Measurements from ENCODE around the gene TBC1D5. TPM values are rescaled to one million over a fixed set of nuclear protein-coding genes. Genes with fewer than 3 reads are reported as not detected.

Gene TBC1D5
- total and polyA plus RNA-seq, 2 donors (not counting 1 experiment from before 2014, with no cell fraction given): 22.6 to 111 TPM

DNA sequence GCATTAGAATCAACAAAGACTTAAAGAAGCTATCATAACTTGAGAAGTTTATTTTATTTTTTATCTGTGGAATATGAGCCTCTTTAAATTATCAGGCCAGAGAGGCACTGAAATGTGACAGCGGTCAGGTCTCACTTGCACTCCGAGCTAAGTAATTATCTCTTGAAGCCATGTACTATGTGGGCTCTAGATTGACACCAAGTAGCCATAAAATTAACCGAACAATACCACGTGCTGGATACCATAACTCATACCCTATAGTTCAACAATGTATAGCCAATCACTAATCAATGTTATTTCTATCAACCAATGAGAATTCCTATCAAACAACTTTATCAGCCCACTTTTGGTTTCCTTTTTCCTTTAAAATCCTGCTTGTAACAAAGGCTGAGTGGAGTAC, 299.3 kb downstream of the TBC1D5 start:
- H3K4me3 Mint-ChIP-seq: no peak overlapping the region
- Histone ChIP-seq H3K9ac (ENCODE audit: low read length) (no peak overlapping the region), H3K27me3 (replicated peaks in 1 of 4; ENCODE audit: control extremely low read depth in 1 of 4, control insufficient read depth in 3 of 4, insufficient read depth in 4 of 4, low read length in 3 of 4) (no peaks in the 10 kb centered on the region), H3K27ac (ENCODE audit: low read length in 2 of 2) (no peak overlapping the region), H3K9me3 (ENCODE audit: control extremely low read depth in 1 of 3, control insufficient read depth in 2 of 3, insufficient read depth in 1 of 3, low read length in 2 of 3) (peaks cover 0 to 5% (median 2%) of the 10 kb centered on the region in 3 donors), H2AFZ (ENCODE audit: insufficient read depth, low read depth, low read length, poor library complexity, severe bottlenecking) (no peak overlapping the region), H3K36me3 (replicated peaks in 1 of 2; ENCODE audit: control extremely low read depth in 1 of 2, control insufficient read depth in 1 of 2, extremely low read depth in 1 of 2, insufficient read depth in 2 of 2, low read length in 1 of 2) (peaks cover 4 to 5% of the 10 kb centered on the region in 2 experiments), H3K4me2 (replicated peaks; ENCODE audit: low read depth, low read length, poor library complexity, severe bottlenecking) (no peak overlapping the region), H3K4me3 (ENCODE audit: control extremely low read depth in 1 of 5, extremely low read depth in 1 of 5, insufficient read depth in 1 of 5, low read depth in 2 of 5, low read length in 4 of 5) (no peak overlapping the region), H4K20me1 (ENCODE audit: control insufficient read depth, insufficient read depth, low read length, poor library complexity, severe bottlenecking) (no peaks in the 10 kb centered on the region), H3K79me2 (ENCODE audit: control insufficient read depth, insufficient read depth, low read length) (no peaks in the 10 kb centered on the region), H3K4me1 (ENCODE audit: control insufficient read depth in 2 of 2, insufficient read depth in 2 of 2, low read length in 2 of 2) (no peaks in the 10 kb centered on the region)
- H3K4me1 Mint-ChIP-seq: no peaks in the 10 kb centered on the region
- ChIA-PET POLR2A (no interaction called here), CTCF (no interaction called here)
- peaks cover 5% of the 10 kb centered on the region for H3K9me3 Mint-ChIP-seq (ENCODE audit: insufficient read depth)
- no peak overlapping the region for H3K27ac Mint-ChIP-seq
- no peaks in the 10 kb centered on the region for H3K27me3 Mint-ChIP-seq
- no peak for ATAC-seq (ENCODE audit: low read depth)
- 100% methylated on average over 2 of the region's 4 CpGs for WGBS (ENCODE audit: insufficient coverage)
- TF ChIP-seq EZH2 (IDR thresholded peaks at IDR 0.05; ENCODE audit: borderline replicate concordance, insufficient read depth, low read depth, low read length, poor library complexity, severe bottlenecking): no peak
- TF ChIP-seq, protein P1, sequence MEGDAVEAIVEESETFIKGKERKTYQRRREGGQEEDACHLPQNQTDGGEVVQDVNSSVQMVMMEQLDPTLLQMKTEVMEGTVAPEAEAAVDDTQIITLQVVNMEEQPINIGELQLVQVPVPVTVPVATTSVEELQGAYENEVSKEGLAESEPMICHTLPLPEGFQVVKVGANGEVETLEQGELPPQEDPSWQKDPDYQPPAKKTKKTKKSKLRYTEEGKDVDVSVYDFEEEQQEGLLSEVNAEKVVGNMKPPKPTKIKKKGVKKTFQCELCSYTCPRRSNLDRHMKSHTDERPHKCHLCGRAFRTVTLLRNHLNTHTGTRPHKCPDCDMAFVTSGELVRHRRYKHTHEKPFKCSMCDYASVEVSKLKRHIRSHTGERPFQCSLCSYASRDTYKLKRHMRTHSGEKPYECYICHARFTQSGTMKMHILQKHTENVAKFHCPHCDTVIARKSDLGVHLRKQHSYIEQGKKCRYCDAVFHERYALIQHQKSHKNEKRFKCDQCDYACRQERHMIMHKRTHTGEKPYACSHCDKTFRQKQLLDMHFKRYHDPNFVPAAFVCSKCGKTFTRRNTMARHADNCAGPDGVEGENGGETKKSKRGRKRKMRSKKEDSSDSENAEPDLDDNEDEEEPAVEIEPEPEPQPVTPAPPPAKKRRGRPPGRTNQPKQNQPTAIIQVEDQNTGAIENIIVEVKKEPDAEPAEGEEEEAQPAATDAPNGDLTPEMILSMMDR (IDR thresholded peaks at IDR 0.05): no peak
- DNase-seq: no peak
- intact Hi-C loops (cut with micrococcal nuclease): no loop called here

DNA sequence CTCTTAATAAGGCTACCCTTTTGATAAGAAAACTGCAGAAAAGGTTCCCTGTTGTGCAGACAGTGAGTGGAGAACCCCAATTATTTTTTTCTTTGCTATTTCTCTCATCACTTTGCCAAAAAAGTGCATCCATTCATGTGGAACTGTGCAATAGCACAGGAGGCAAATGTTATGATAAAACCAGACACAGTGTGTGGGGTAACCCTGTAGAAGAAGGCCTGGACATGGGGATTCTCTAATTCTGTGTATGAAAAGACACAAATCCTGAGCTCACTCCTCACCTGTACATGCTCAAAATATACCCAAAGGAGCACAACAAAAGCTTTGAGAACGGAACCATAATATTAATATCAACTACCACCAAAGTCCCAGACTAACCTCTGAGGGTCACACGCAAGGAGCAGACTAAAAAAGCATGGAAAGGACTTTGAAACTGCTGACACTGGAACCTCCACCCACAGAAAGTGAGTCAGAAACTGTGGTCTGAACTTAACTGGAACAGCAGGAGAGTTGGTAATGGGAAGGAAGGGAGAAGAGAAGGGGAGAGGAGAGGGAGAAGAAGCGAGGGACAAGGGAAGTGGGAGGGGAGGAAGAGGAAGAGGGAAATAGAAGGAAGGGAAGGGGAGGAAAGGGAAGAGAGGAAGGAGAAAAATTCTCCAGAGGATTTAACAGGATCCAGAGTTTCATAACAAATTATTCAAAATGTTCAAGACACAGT, 299.9 kb downstream of the TBC1D5 start:
- intact Hi-C loops (cut with micrococcal nuclease): no loop called here
- Histone ChIP-seq H3K4me2 (replicated peaks; ENCODE audit: low read depth, low read length, poor library complexity, severe bottlenecking) (no peak overlapping the region), H3K9ac (ENCODE audit: low read length) (no peak overlapping the region), H3K9me3 (ENCODE audit: control extremely low read depth in 1 of 3, control insufficient read depth in 2 of 3, insufficient read depth in 1 of 3, low read length in 2 of 3) (peaks cover 0 to 5% (median 3%) of the 10 kb centered on the region in 3 donors), H3K27ac (ENCODE audit: low read length in 2 of 2) (no peak overlapping the region), H3K4me3 (ENCODE audit: control extremely low read depth in 1 of 5, extremely low read depth in 1 of 5, insufficient read depth in 1 of 5, low read depth in 2 of 5, low read length in 4 of 5) (no peak overlapping the region), H2AFZ (ENCODE audit: insufficient read depth, low read depth, low read length, poor library complexity, severe bottlenecking) (no peak overlapping the region), H4K20me1 (ENCODE audit: control insufficient read depth, insufficient read depth, low read length, poor library complexity, severe bottlenecking) (no peaks in the 10 kb centered on the region), H3K27me3 (replicated peaks in 1 of 4; ENCODE audit: control extremely low read depth in 1 of 4, control insufficient read depth in 3 of 4, insufficient read depth in 4 of 4, low read length in 3 of 4) (no peaks in the 10 kb centered on the region), H3K4me1 (ENCODE audit: control insufficient read depth in 2 of 2, insufficient read depth in 2 of 2, low read length in 2 of 2) (no peaks in the 10 kb centered on the region), H3K79me2 (ENCODE audit: control insufficient read depth, insufficient read depth, low read length) (no peaks in the 10 kb centered on the region), H3K36me3 (replicated peaks in 1 of 2; ENCODE audit: control extremely low read depth in 1 of 2, control insufficient read depth in 1 of 2, extremely low read depth in 1 of 2, insufficient read depth in 2 of 2, low read length in 1 of 2) (peaks cover 5% of the 10 kb centered on the region in 2 experiments)
- ChIA-PET CTCF (no interaction called here), POLR2A (no interaction called here)
- H3K4me3 Mint-ChIP-seq: no peak overlapping the region
- no peak overlapping the region for H3K27ac Mint-ChIP-seq
- DNase-seq (no peak), ATAC-seq (ENCODE audit: low read depth) (no peak)
- no peaks in the 10 kb centered on the region for H3K4me1 Mint-ChIP-seq
- 100% methylated on average over 1 of the region's 3 CpGs for WGBS (ENCODE audit: insufficient coverage)
- no peak for TF ChIP-seq EZH2 (IDR thresholded peaks at IDR 0.05; ENCODE audit: borderline replicate concordance, insufficient read depth, low read depth, low read length, poor library complexity, severe bottlenecking)
- TF ChIP-seq, protein P1 (IDR thresholded peaks at IDR 0.05): no peak
- no peaks in the 10 kb centered on the region for H3K27me3 Mint-ChIP-seq
- peaks cover 5% of the 10 kb centered on the region for H3K9me3 Mint-ChIP-seq (ENCODE audit: insufficient read depth)

Measured in B cell (primary cell).